CD14-positive monocyte (primary cell): ENCODE measurements around the gene HLTF. TPM values are rescaled to one million over a fixed set of nuclear protein-coding genes. Genes with fewer than 3 reads are reported as not detected.
A peak's percentile ranks its signal among the peaks of the same experiment; 100 is the strongest.

ENCODE experiments used
- DNase-seq, 3 donors: peaks; one replicate each; pipeline ENCODE4 v3.0.0-alpha.2; 2011 to 2022
- H2AFZ ChIP-seq: 2 replicates; pipeline ENCODE4 v1.6.0; 2012; ENCODE audit warnings: mild to moderate bottlenecking, low read depth, low read length, inconsistent platforms; ENCODE audit not compliant: insufficient read depth, poor library complexity, severe bottlenecking
- H3K27ac ChIP-seq, 2 donors: 1 replicate in 1 of 2; 2 replicates in 1 of 2; pipeline ENCODE4 v1.5.1; 2012 to 2013; ENCODE audit warnings: low read length in 2 of 2, control low read depth in 1 of 2, inconsistent platforms in 1 of 2, low read depth in 1 of 2, mild to moderate bottlenecking in 1 of 2
- H3K27me3 ChIP-seq, 2 donors: one replicate each; pipeline versions ENCODE4 v1.6.0 to v1.6.1; 2011 to 2013; ENCODE audit warnings: low read length in 2 of 2; ENCODE audit not compliant: control insufficient read depth in 2 of 2, insufficient read depth in 2 of 2
- H3K36me3 ChIP-seq, 2 donors: replicated peaks in 1 of 2; 1 replicate in 1 of 2; 2 replicates in 1 of 2; pipeline versions ENCODE4 v1.5.1 to v1.6.1; 2012 to 2013; ENCODE audit warnings: low read length in 2 of 2, control low read depth in 1 of 2, inconsistent platforms in 1 of 2, mild to moderate bottlenecking in 1 of 2; ENCODE audit not compliant: insufficient read depth in 2 of 2, control insufficient read depth in 1 of 2
- H3K4me1 ChIP-seq, 2 donors: 1 replicate in 1 of 2; 2 replicates in 1 of 2; pipeline versions ENCODE4 v1.5.1 to v1.6.1; 2012 to 2013; ENCODE audit warnings: low read length in 2 of 2, control low read depth in 1 of 2, inconsistent platforms in 1 of 2, mild to moderate bottlenecking in 1 of 2, moderate library complexity in 1 of 2; ENCODE audit not compliant: insufficient read depth in 2 of 2, control insufficient read depth in 1 of 2
- H3K4me2 ChIP-seq: replicated peaks from 2 replicates; pipeline ENCODE3; 2012; ENCODE audit warnings: low read length, moderate library complexity, mild to moderate bottlenecking; ENCODE audit not compliant: poor library complexity, severe bottlenecking; ENCODE audit errors: extremely low read depth
- H3K4me3 ChIP-seq, 3 experiments: fragments of 200-600 bp in 1 of 3; sonication (generic) in 1 of 3; replicated peaks in 1 of 3; 1 replicate in 2 of 3; 2 replicates in 1 of 3; pipeline ENCODE4 v1.5.1; 2011 to 2013; ENCODE audit warnings: low read length in 3 of 3, mild to moderate bottlenecking in 3 of 3, control low read depth in 2 of 3, low read depth in 2 of 3, inconsistent platforms in 1 of 3, moderate library complexity in 1 of 3
- H3K79me2 ChIP-seq: 2 replicates; pipeline ENCODE4 v1.6.0; 2012; ENCODE audit warnings: mild to moderate bottlenecking, control low read depth, inconsistent platforms, low read length, moderate library complexity; ENCODE audit not compliant: insufficient read depth
- H3K9ac ChIP-seq: 2 replicates; pipeline ENCODE4 v1.6.0; 2017; ENCODE audit warnings: low read length, mild to moderate bottlenecking; ENCODE audit not compliant: insufficient read depth, poor library complexity, severe bottlenecking
- H3K9me3 ChIP-seq, 2 donors: replicated peaks in 1 of 2; 1 replicate in 1 of 2; 2 replicates in 1 of 2; pipeline versions ENCODE4 v1.5.1 to v1.6.1; 2012 to 2013; ENCODE audit warnings: low read length in 2 of 2, control low read depth in 1 of 2; ENCODE audit not compliant: control insufficient read depth in 1 of 2, insufficient read depth in 1 of 2
- H4K20me1 ChIP-seq: 2 replicates; pipeline ENCODE4 v1.6.0; 2012; ENCODE audit warnings: mild to moderate bottlenecking, low read length, control low read depth, moderate library complexity; ENCODE audit not compliant: insufficient read depth
- H3K27ac Mint-ChIP-seq, 7 donors: one replicate each; pipeline ENCODE4 v1.8.0; 2020; ENCODE audit warnings: mild to moderate bottlenecking in 7 of 7, mixed read lengths in 7 of 7, moderate library complexity in 6 of 7, inconsistent platforms in 2 of 7
- H3K27me3 Mint-ChIP-seq, 3 donors: one replicate each; pipeline ENCODE4 v1.8.0; 2021 to 2022; ENCODE audit warnings: low read depth in 3 of 3, mild to moderate bottlenecking in 3 of 3, mixed read lengths in 3 of 3, moderate library complexity in 3 of 3, inconsistent platforms in 1 of 3
- H3K36me3 Mint-ChIP-seq, 2 donors: one replicate each; pipeline ENCODE4 v1.8.0; 2020; ENCODE audit warnings: mixed read lengths in 2 of 2, inconsistent platforms in 1 of 2, mild to moderate bottlenecking in 1 of 2
- H3K4me1 Mint-ChIP-seq: one replicate; pipeline ENCODE4 v1.8.0; 2020; ENCODE audit warnings: mild to moderate bottlenecking, mixed read lengths
- H3K4me3 Mint-ChIP-seq, 2 donors: one replicate each; pipeline ENCODE4 v1.8.0; 2020; ENCODE audit warnings: mild to moderate bottlenecking in 2 of 2, mixed read lengths in 2 of 2, moderate library complexity in 1 of 2
- H3K9me3 Mint-ChIP-seq, 7 donors: one replicate each; pipeline ENCODE4 v1.8.0; 2020 to 2022; ENCODE audit warnings: mixed read lengths in 7 of 7, mild to moderate bottlenecking in 6 of 7, moderate library complexity in 6 of 7, inconsistent platforms in 2 of 7
- CTCF ChIP-seq: fragments of 200-600 bp; IDR thresholded peaks from one replicate; pipeline ENCODE4 v1.8.0; 2022; ENCODE audit warnings: antibody characterized with exemption, mild to moderate bottlenecking
- WGBS: methylation state at CpG from one replicate; pipeline ENCODE4 v1.1.5; 2013; ENCODE audit warnings: missing lambda C conversion rate; ENCODE audit not compliant: insufficient coverage; 5-methylcytosine and 5-hydroxymethylcytosine counted together
- intact Hi-C, 2 donors: fragments of 100-400 bp; cut with micrococcal nuclease; formaldehyde crosslinking; loops; one replicate each; pipeline versions ENCODE4 v1.15.0 to v1.15.1; 2023
- polyA plus RNA-seq, 3 donors: library from polyadenylated mRNA; depleted of rRNA in 1 of 3; unstranded in 2 of 3; stranded (reverse) in 1 of 3; fragments of 300-500 nt in 2 of 3; fragments of >200 nt in 1 of 3; fragmentation: Illumina TruSeq in 2 of 3; gene quantifications; 1 replicate in 2 of 3; 2 replicates in 1 of 3; pipeline ENCODE4 v1.2.3, GENCODE V29; 2012 to 2021

The HLTF gene
- polyA plus RNA-seq, 3 donors: 2.0 to 4.6 (median 2.7) TPM

GRCh38 chr3:148992635-148993255 is 93.6 kb downstream of the HLTF start:
- DNase-seq: no peak
- Histone ChIP-seq H3K27me3 (no peaks in the 10 kb centered on the region), H3K27ac (peak overlapping the region in 1 of 2 donors; percentile 92), H3K4me3 (peak overlapping the region; percentile 42 to 86 (median 85)), H3K4me2 (peak overlapping the region; percentile 82), H2AFZ (peak overlapping the region; percentile 86), H4K20me1 (peaks cover 33% of the 10 kb centered on the region), H3K4me1 (peaks cover 36 to 43% of the 10 kb centered on the region in 2 donors), H3K9me3 (no peaks in the 10 kb centered on the region), H3K9ac (no peak overlapping the region), H3K79me2 (peaks cover 40% of the 10 kb centered on the region), H3K36me3 (peaks cover 37 to 42% of the 10 kb centered on the region in 2 donors)
- 100% methylated on average over 5 of the region's 10 CpGs for WGBS
- Mint-ChIP-seq H3K36me3 (peaks cover 42 to 43% of the 10 kb centered on the region in 2 donors), H3K9me3 (no peaks in the 10 kb centered on the region), H3K4me1 (peaks cover 42% of the 10 kb centered on the region), H3K27me3 (no peaks in the 10 kb centered on the region), H3K27ac (peak overlapping the region in 4 of 7 donors; percentile 13 to 84 (median 67)), H3K4me3 (peak overlapping the region; percentile 80 to 86)
- intact Hi-C loops: loop anchor here in 1 of 2 donors (10.0 kb wide), 1 partner anchor 132 kb away; the partner anchor contains the start of gene HPS3
- no peak for TF ChIP-seq CTCF

- H3K4me1 Mint-ChIP-seq: peaks cover 42% of the 10 kb centered on the region
- H3K9ac ChIP-seq: peak overlapping the region; percentile 94
- H3K79me2 ChIP-seq: peaks cover 40% of the 10 kb centered on the region
- peak overlapping the region; percentile 42 to 86 (median 85) for H3K4me3 ChIP-seq
- DNase-seq: peak; percentile 19 to 32 (median 28)
- H2AFZ ChIP-seq: peak overlapping the region; percentile 86
- TF ChIP-seq CTCF: no peak
- intact Hi-C loops: loop anchor here in 1 of 2 donors (10.0 kb wide), 1 partner anchor 133 kb away; the partner anchor contains the start of gene HPS3
- under 1% methylated on average over 26 of the region's 34 CpGs for WGBS
- peaks cover 30 to 35% of the 10 kb centered on the region in 2 donors for H3K36me3 ChIP-seq
- peak overlapping the region; percentile 69 to 92 for H3K27ac ChIP-seq
- peak overlapping the region in 6 of 7 donors; percentile 81 to 90 (median 88) for H3K27ac Mint-ChIP-seq
- peak overlapping the region; percentile 80 to 86 for H3K4me3 Mint-ChIP-seq
- no peaks in the 10 kb centered on the region for H3K9me3 ChIP-seq
- H3K4me1 ChIP-seq: peaks cover 35 to 43% of the 10 kb centered on the region in 2 donors
- no peaks in the 10 kb centered on the region for H3K9me3 Mint-ChIP-seq
- H3K27me3 ChIP-seq: no peaks in the 10 kb centered on the region
- no peaks in the 10 kb centered on the region for H3K27me3 Mint-ChIP-seq
- H4K20me1 ChIP-seq: peaks cover 33% of the 10 kb centered on the region
- peak overlapping the region; percentile 82 for H3K4me2 ChIP-seq
- peaks cover 36 to 37% of the 10 kb centered on the region in 2 donors for H3K36me3 Mint-ChIP-seq
Measured at GRCh38 chr3:148992027-148992634, 94.2 kb downstream of the HLTF start.
